Measurements from ENCODE around the gene GKAP1. TPM values are rescaled to one million over a fixed set of nuclear protein-coding genes. Genes with fewer than 3 reads are reported as not detected.

GKAP1 gene
- total and polyA plus RNA-seq, 2 of the 13 experiments (the other 11 are each of a cell fraction or from before 2014, with no cell fraction given): 5.6 to 6.1 TPM

DNA sequence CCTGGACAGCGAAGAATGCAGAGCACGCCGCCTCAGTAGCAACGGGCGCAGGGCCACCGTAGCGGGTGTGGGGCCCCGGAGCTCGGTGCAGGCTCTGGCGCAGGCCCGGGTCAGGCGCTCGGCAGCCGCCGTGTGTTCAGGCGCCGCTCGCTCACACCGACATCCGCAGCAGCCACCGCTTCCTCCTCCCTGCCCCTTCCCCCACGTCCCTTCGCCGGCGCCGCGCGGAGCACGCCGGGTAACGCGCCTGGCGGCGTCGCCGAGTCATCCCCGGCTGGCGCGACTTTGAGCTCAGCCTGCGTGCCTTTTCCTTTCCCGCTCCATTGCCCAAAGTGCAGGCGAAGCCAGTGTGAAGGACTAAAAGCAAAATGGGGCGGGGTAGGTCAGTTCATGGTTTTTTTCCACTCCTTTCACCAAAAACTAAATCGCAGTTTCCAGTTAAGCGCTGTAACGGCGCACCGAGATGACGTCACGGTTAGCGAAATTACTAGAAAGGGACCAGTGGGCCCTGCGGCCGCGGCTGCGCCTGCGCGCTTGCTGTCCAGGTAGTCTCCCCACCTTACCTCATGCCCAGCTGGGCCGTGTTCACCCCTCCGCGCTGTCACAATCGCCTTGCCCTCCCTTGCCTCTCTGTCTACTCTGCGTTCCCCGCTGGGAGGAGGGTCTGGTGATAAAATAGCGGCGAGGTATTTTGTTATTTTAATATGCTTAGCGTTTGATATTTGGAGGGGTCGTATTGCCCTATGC is 109.6 kb downstream of the GKAP1 start, which contains the start of gene UBQLN1 (continued):
- TF ChIP-seq KLF11 (CRISPR knock-in tag; IDR thresholded peaks at IDR 0.05) (peak; percentile 59; the same call in 1 of the 2 replicates), SAFB2 (CRISPR knock-in tag; IDR thresholded peaks at IDR 0.05; ENCODE audit: borderline replicate concordance, low read depth) (peak; percentile 67), ZNF143 (CRISPR knock-in tag; IDR thresholded peaks at IDR 0.05) (peak; percentile 94), ZNF547 (CRISPR knock-in tag; IDR thresholded peaks at IDR 0.05) (peak; percentile 79; the same call in 1 of the 2 replicates), GATA4 (IDR thresholded peaks at IDR 0.05; ENCODE audit: borderline replicate concordance, low read depth) (0 out of 2 replicates have a peak, but pooled peaks have one; percentile 34), KAT8 (CRISPR knock-in tag; IDR thresholded peaks at IDR 0.05) (peak; percentile 98), ZFP90 (CRISPR knock-in tag; IDR thresholded peaks at IDR 0.05; ENCODE audit: borderline replicate concordance) (peak; percentile 19; the same call in 1 of the 2 replicates), EED (CRISPR knock-in tag; IDR thresholded peaks at IDR 0.05) (peak; percentile 76), GFI1 (CRISPR knock-in tag; IDR thresholded peaks at IDR 0.05; ENCODE audit: borderline replicate concordance) (peak; percentile 88), KMT2B (CRISPR knock-in tag; IDR thresholded peaks at IDR 0.05) (peak; percentile 98), ETV5 (CRISPR knock-in tag; IDR thresholded peaks at IDR 0.05; ENCODE audit: borderline replicate concordance) (peak; percentile 68), ZNF570 (CRISPR knock-in tag; IDR thresholded peaks at IDR 0.05; ENCODE audit: borderline replicate concordance) (peak; percentile 38; the same call in 1 of the 2 replicates), YEATS4 (CRISPR knock-in tag; IDR thresholded peaks at IDR 0.05; ENCODE audit: borderline replicate concordance) (peak; percentile 93), CENPX (CRISPR knock-in tag; IDR thresholded peaks at IDR 0.05) (no peak)
- TF ChIP-seq, protein P1, sequence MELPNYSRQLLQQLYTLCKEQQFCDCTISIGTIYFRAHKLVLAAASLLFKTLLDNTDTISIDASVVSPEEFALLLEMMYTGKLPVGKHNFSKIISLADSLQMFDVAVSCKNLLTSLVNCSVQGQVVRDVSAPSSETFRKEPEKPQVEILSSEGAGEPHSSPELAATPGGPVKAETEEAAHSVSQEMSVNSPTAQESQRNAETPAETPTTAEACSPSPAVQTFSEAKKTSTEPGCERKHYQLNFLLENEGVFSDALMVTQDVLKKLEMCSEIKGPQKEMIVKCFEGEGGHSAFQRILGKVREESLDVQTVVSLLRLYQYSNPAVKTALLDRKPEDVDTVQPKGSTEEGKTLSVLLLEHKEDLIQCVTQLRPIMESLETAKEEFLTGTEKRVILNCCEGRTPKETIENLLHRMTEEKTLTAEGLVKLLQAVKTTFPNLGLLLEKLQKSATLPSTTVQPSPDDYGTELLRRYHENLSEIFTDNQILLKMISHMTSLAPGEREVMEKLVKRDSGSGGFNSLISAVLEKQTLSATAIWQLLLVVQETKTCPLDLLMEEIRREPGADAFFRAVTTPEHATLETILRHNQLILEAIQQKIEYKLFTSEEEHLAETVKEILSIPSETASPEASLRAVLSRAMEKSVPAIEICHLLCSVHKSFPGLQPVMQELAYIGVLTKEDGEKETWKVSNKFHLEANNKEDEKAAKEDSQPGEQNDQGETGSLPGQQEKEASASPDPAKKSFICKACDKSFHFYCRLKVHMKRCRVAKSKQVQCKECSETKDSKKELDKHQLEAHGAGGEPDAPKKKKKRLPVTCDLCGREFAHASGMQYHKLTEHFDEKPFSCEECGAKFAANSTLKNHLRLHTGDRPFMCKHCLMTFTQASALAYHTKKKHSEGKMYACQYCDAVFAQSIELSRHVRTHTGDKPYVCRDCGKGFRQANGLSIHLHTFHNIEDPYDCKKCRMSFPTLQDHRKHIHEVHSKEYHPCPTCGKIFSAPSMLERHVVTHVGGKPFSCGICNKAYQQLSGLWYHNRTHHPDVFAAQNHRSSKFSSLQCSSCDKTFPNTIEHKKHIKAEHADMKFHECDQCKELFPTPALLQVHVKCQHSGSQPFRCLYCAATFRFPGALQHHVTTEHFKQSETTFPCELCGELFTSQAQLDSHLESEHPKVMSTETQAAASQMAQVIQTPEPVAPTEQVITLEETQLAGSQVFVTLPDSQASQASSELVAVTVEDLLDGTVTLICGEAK (IDR thresholded peaks at IDR 0.05): no peak
- TF ChIP-seq, protein P1 (CRISPR knock-in tag; IDR thresholded peaks at IDR 0.05): peak; percentile 70

All from HepG2 (cell line).